A549 treated with RU486 at 1 μM for 4 hours (cell line): ENCODE results near the gene C20orf202. TPM values are rescaled to one million over a fixed set of nuclear protein-coding genes. Genes with fewer than 3 reads are reported as not detected.

Source experiments
- total RNA-seq: library from RNA; stranded (reverse); fragments of 200-300 nt; extraction: Qiagen RNA extraction; gene quantifications from 5 replicates; pipeline ENCODE4 v1.2.3, GENCODE V29; 2022; ENCODE audit warnings: low read depth

The C20orf202 gene
- 0.09 to 0.12 TPM in 2 of 5 replicates, not detected in the others for total RNA-seq

DNA sequence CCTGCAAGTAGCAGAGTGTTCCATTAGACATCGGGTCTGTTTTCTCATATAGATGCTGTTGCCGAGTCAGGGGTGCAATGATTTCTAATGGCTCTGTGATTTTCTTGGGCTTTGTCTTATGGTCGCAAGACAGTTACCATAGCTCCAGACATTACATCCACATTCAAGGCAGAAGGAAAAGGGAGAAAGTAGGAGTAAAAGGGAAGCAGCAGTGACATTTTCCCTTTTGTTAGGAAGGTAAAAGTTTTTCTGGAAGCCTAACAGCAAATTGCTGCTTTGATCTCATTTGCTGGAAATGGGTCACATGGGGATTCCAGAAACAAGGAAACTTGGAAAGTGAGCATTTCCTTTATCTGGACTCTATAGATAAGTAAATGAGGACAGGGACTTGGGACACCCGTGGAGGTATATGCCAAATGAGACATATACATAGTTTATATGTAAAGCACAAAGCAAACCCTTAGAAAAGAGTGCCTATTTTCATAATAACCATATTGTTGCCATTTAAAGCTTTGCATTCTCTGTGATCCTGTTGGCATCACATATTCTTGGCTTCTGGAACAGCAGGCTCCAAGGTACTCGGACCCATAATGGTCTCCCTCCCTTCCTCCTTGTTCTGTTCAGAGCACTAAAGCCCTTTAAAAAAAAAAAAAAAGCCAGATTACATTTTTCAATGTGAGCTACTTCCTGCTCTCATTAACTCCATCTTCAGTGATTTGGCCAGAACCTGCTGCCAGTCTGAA lies at the start of gene C20orf202:
TSS of gene C20orf202 (plus strand) at position 693 of the 743 bp plus-strand sequence. CDS start 132 bp downstream, outside the sequence.

DNA sequence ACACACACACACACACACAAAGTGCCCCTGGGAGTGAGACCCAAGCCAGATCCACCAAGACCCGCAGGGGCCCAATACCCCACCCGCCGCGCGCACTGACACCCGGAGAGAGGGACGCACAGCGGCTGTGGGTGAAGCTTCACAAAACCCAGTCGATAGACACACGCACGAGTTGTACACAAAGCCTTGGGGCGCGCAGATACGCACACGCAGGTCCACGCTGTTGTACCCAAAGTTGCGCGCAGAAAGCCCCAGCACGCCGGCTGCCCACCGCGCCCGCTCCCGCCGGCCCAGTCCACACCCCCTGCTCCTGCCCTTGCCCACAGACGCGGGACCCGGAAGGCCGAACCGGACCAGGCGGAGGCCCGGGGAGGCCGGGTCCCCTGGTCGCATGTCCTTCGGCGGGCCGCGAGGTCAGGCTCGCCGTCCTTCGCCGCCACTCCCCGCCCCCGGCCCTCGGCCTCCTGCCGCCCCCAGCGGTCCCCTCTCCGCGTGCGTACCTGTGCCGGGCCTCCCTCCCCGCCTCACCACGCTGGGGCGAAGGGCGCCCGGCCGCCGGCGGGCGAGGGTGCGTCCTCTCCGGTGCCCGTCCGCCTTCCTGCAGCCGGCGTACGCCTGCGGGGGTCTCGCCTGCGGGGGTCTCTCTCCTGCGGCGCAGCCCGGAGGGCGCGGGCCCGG lies 18.5 kb upstream of the C20orf202 start, which contains the start of gene TMEM74B:
TSS of gene TMEM74B (minus strand) at position 344 of the 678 bp plus-strand sequence. CDS start 1,180 bp downstream, outside the sequence.

DNA sequence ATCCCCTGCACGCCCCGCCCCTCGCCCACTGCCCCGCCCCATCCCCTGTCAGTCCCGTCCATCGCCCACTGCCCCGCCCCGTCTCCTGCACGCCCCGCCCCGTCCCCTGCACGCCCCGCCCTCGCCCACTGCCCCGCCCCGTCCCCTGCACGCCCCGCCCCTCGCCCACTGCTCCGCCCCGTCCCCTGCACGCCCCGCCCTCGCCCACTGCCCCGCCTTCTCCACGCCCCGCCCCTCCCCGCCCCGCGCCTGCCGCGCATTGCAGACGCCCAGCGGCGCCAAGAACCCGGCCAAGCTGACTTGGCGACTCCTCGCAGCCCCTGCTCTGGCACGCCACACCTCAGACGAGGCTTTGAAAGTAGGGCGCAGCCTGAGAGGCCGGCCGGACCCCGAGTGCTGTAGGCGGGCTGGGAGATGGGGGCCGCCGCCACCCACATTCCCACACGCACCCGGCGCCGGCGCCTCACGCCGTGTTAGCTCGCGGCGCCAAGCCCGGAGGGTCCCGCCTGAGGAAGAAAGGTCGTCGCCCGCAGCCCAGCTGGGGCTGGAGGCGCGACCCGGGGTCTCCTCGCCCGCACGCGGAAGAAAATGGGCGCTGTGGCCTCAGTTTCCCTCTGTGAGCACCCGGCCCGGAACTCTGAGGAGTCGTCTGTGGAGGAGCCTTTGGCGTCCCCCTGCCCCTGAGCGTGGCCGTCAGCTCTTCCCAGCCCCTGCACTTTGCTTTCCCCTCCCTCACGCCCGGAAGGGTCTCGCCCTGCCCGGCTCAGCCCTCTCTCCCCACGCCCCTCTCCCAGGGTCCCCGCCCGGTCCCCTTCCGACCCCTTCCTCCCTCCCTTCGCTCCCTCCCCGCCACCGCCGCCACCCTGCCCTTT lies 22.8 kb downstream of the C20orf202 start, which contains the start of gene RAD21L1:
TSS of gene RAD21L1 (plus strand) at position 262 of the 872 bp plus-strand sequence. CDS start 2,410 bp downstream, outside the sequence.

Other genes with a start within 250 kb of the C20orf202 start
- gene RSPO4, start 201.1 kb upstream of the C20orf202 start, total RNA-seq: not detected in 5 replicates
- gene PSMF1, start 84.9 kb upstream of the C20orf202 start, total RNA-seq: 195 to 276 TPM (median 220 TPM) in 5 replicates
- 3.1 to 5.1 TPM (median 4.0 TPM) in 5 replicates for gene TMEM74B, start 18.5 kb upstream of the C20orf202 start, total RNA-seq
- gene RAD21L1, start 22.6 kb downstream of the C20orf202 start, total RNA-seq: not detected in 5 replicates
- gene SNPH, start 62.8 kb downstream of the C20orf202 start, total RNA-seq: 3.7 to 5.3 TPM (median 4.1 TPM) in 5 replicates
- 0.53 to 1.3 TPM (median 1.2 TPM) in 5 replicates for gene SDCBP2, start 125.7 kb downstream of the C20orf202 start, total RNA-seq
- 447 to 554 TPM (median 504 TPM) in 5 replicates for gene FKBP1A, start 189.6 kb downstream of the C20orf202 start, total RNA-seq